ENCODE results near the gene PROSER2. TPM values are rescaled to one million over a fixed set of nuclear protein-coding genes. Genes with fewer than 3 reads are reported as not detected.

Gene PROSER2
- total and polyA plus RNA-seq, 8 donors: 1.3 to 16.2 (median 5.7) TPM; not detected in 1

DNA sequence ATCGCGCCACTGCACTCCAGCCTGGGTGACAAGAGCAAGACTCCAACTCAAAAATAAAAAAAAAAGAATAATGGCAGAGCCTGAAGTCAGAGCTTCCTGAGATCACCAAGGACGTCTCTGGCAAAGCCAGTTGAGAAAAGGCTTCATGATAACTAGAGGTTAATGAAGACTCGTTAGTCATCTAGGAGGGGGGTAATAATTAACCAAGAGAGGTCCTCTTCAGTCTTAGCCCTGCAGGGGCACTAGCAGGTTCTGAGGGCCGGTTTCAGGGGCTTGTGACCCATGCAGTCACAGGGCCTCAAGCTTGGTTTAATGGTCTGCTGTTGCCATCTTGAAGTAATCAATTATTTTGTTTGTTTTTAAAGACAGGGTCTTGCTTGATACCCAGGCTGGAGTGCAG is 28.6 kb upstream of the PROSER2 start:
- no peak overlapping the region for H3K4me3 ChIP-seq
- no peak overlapping the region for H3K27ac ChIP-seq
- H3K27me3 ChIP-seq: no peaks in the 10 kb centered on the region
- H3K9me3 ChIP-seq: no peaks in the 10 kb centered on the region
- no peaks in the 10 kb centered on the region for H3K4me1 ChIP-seq
- TF ChIP-seq, protein P1, sequence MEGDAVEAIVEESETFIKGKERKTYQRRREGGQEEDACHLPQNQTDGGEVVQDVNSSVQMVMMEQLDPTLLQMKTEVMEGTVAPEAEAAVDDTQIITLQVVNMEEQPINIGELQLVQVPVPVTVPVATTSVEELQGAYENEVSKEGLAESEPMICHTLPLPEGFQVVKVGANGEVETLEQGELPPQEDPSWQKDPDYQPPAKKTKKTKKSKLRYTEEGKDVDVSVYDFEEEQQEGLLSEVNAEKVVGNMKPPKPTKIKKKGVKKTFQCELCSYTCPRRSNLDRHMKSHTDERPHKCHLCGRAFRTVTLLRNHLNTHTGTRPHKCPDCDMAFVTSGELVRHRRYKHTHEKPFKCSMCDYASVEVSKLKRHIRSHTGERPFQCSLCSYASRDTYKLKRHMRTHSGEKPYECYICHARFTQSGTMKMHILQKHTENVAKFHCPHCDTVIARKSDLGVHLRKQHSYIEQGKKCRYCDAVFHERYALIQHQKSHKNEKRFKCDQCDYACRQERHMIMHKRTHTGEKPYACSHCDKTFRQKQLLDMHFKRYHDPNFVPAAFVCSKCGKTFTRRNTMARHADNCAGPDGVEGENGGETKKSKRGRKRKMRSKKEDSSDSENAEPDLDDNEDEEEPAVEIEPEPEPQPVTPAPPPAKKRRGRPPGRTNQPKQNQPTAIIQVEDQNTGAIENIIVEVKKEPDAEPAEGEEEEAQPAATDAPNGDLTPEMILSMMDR (IDR thresholded peaks at IDR 0.05): no peak
- WGBS, 5 donors: 80 to 96% (median 83%) methylated on average over 5 of the region's 5 CpGs
- no peaks in the 10 kb centered on the region for H3K36me3 ChIP-seq
- intact Hi-C loops (cut with DNase I; ENCODE audit: low total_unique reads): no loop called here
- no peak for DNase-seq

DNA sequence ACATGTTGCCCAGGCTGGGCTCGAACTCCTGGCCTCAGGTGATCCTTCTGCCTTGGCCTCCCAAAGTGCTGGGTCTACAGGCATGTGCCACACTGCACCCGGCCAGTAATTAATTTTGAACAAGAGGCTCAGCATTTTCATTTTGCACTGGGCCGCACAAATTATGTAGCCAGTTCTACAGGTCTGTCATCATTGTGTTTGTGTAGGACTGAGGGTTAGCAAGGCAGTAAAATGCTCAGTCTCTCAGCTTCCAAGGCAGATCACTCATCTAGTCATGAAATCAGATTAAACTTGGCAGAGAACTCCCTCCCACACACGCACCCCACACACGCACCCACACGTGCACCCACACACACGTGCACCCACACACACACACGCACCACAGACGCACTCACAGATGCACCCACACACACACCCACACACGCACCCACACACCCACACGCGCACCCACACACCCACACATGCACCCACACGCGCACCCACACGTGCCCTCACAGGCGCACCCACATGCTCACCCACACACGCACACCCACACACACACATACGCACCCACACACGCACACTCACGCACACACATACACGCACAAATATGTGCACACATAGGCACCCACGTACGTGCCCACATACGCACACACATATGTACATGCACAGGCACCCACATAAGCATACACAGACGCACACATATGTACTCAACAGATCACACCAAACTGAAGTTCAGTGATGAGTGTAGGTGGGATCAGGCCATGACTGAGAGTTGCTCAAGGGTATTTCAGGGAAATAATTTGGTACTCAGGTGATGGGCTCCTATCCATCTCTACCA is 27.8 kb upstream of the PROSER2 start:
- DNase-seq: no peak
- H3K9me3 ChIP-seq: no peaks in the 10 kb centered on the region
- TF ChIP-seq, protein P1 (IDR thresholded peaks at IDR 0.05): no peak
- TF ChIP-seq EP300 (IDR thresholded peaks at IDR 0.05): no peak
- TF ChIP-seq POLR2AphosphoS5 (IDR thresholded peaks at IDR 0.05): no peak
- TF ChIP-seq POLR2A (IDR thresholded peaks at IDR 0.05): no peak
- H3K27me3 ChIP-seq: no peaks in the 10 kb centered on the region
- intact Hi-C loops (cut with DNase I; ENCODE audit: low total_unique reads): no loop called here
- H3K36me3 ChIP-seq: no peaks in the 10 kb centered on the region
- 89 to 92% (median 91%) methylated on average over 25 of the region's 25 CpGs for WGBS, 5 donors
- H3K27ac ChIP-seq: no peak overlapping the region
- no peaks in the 10 kb centered on the region for H3K4me1 ChIP-seq
- H3K4me3 ChIP-seq: no peak overlapping the region

DNA sequence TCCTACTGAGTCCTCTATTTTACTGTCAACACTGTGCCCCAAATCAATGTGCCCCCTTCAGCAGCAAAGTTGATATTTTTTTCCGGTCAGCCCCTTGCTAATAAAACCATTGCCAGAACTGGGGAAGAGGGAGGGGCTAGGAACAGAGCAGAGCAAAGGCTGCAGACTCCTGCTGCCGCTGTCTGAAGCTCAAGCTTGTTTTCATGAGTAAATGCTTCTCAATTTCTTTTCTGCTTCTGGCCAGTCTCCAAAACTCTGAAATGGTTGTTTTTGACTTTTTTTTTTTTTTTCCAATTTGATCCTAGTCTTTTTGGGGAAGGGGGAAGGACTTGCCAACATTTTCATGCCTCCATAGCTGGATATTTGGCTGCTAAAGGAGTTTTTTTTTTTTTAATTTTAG is 26.7 kb upstream of the PROSER2 start:
- Histone ChIP-seq H3K4me1 (no peaks in the 10 kb centered on the region), H3K27ac (no peak overlapping the region), H3K27me3 (no peaks in the 10 kb centered on the region), H3K9me3 (no peaks in the 10 kb centered on the region), H3K36me3 (no peaks in the 10 kb centered on the region), H3K4me3 (no peak overlapping the region)
- 66 to 88% (median 79%) methylated on average over 2 of the region's 2 CpGs for WGBS, 5 donors
- intact Hi-C loops (cut with DNase I; ENCODE audit: low total_unique reads): no loop called here
- DNase-seq: peak in 1 of 2 donors; percentile 40
- TF ChIP-seq POLR2A (IDR thresholded peaks at IDR 0.05): no peak
- TF ChIP-seq EP300 (IDR thresholded peaks at IDR 0.05): no peak
- no peak for TF ChIP-seq POLR2AphosphoS5 (IDR thresholded peaks at IDR 0.05)
- TF ChIP-seq, protein P1 (IDR thresholded peaks at IDR 0.05): no peak

DNA sequence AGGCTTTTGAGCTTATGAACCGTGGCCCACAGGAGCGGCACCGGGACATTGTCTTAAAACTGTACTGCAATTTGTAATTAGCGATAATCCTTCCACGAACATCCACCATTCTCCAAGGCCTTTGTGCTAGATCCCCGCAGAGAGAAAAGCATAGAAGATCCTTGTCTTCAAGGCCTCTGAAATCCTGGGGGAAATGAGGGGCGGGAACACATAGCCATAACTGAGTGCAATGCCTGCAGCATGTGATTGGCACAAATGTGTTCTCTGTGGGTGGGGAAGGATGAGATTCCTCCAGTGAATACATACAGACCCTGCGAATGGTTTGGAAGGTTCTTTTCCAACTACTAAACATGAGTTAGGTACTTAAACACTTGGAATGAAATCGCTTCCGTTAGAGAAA is 25.9 kb upstream of the PROSER2 start:
- H3K9me3 ChIP-seq: no peaks in the 10 kb centered on the region
- intact Hi-C loops (cut with DNase I; ENCODE audit: low total_unique reads): no loop called here
- TF ChIP-seq, protein P1 (IDR thresholded peaks at IDR 0.05): no peak
- TF ChIP-seq POLR2A (IDR thresholded peaks at IDR 0.05) (no peak), POLR2AphosphoS5 (IDR thresholded peaks at IDR 0.05) (no peak), EP300 (IDR thresholded peaks at IDR 0.05) (no peak)
- WGBS, 5 donors: 92 to 97% (median 94%) methylated on average over 10 of the region's 10 CpGs
- no peaks in the 10 kb centered on the region for H3K27me3 ChIP-seq
- H3K4me3 ChIP-seq: no peak overlapping the region
- no peaks in the 10 kb centered on the region for H3K4me1 ChIP-seq
- H3K27ac ChIP-seq: no peak overlapping the region
- no peak for DNase-seq
- no peaks in the 10 kb centered on the region for H3K36me3 ChIP-seq
